SIG-M5 (cell line): ENCODE data around the gene AP1S3.

Source experiments
- DNase-seq: peaks from one replicate; lab custom pipeline; 2025; lab: John Stamatoyannopoulos, UW

AP1S3 gene

DNA sequence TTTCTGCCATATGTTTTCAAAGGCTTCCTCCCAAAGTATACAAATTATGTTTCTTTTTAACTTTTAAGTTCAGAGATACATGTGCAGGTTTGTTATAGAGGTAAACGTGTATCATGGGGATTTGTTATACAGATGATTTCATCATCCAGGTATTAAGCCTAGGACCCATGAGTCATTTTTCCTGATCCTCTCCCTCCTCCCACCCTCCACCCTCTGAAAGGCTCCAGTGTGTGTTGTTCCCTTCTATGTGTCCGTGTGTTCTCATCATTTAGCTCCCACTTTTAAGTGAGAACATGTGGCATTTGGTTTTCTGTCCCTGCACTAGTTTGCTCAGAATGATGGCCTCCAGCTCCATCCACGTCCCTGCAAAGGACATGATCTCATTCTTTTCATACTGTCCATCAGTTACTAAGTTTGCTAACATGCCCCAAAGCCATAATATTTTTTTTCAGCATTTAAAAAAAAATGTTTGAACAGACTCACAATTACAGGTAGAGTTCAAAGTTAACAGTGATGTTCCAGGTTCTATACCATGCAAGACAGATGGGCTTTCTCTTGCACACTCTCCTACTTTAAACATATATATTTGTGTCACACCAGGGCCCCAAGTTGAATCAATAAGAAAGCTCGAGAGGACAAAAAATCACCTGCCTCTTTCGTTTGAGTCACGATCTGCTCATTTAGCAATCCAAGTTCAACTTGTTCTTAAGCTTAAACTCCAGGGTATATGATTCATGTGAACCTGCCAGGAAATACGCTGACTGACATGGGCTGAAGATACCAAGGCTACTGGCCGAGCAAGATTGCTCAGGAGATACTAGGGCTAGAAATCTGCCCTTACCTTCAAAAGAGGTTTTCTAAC is 77.6 kb downstream of the AP1S3 start:
- DNase-seq, result no peak

DNA sequence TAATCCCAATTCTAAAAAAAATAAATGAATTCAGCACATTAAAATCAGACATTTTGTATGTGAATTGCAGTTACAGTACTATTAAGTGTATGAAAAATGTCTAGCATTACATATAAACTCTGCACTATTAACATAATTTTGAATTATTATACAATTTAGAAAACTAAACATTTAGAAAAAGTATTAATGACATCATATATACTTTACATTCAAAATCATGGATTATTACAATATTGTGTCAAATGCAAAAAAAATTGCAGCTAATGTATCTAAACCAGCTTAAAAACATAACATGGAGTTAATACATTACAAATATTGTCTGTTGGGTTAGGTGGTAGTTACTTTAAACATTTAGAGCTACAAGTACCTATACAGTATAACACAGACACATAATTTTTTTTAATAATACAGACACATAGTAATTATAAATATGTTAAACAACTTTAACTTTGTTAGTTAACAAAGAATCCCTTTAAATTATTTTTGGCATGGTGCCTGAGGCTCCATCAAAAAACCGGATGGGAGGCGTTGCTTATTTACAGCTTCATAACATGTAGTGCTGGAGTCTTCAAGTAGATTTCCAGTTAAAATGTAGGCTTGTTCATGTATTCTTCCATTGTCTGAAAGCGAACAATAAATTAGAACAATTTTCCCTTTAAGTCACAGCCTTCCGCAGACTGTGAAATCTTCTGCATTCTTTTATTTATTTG is 79.1 kb downstream of the AP1S3 start:
- DNase-seq, result no peak

DNA sequence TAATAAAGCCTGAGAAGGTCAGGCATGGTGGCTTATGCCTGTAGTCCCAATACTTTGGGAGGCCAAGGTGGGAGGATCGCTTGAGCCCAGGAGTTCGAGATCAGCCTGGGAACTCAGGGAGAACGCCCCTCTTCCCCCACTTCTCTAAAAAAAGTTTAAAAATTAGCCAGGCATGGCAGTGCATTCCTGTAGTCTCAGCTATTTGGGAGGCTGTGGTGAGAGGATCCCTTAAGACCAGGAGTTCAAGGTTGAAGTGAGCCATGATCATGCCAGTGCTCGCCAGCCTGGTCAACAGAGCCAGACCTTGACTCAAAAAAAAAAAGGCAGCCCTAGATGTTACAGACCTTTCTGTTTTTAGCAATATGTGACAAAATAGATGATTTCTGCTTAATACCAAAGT is 83.4 kb downstream of the AP1S3 start:
- DNase-seq, result no peak

DNA sequence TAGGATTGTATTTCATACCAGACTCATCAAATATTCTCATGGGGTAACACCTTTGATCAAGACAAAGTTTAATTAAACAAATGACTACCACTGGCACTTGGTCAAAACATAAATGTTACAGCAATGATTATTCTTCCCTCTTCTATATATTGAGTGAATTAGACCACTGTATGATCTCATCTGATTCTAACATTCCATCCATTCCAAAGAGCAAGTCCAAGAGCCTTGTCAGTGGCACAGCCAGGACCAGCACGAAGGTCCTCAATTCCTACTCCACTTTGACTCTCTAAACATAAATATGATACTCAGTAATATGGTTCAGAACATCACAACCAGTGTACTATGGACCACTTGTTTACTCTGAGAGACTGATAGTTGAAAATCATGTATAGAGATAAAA is 86.4 kb downstream of the AP1S3 start:
- DNase-seq, result no peak

DNA sequence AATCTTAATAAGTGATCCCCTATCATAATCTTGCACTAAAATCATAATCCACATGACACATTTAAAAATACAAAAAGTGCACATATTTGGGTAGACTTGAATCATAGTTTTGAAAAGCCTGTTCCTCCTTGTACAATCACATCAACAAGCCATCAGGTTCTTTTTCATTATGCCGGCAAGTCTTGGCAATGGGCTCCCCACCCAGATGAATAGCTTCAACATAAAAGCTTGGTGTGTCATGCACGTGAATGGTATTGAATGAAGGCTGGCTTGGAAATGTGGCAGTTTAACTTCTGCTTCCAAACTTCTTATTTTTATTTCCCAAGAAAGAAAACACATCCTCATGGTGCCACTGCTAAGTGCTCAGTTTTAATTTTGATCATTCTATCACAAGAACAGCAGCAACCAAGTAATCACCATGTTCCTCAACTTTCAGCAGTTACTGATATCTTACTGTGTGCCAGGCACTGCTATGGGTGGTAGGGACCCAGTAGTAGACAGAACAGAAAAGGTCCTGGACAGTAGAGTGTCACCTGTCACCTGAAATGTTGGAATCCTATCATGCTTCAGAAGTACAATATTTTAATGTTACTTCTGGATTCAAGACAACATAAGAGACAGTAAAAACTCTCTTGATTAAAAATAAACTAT is 89.9 kb downstream of the AP1S3 start:
- DNase-seq, result no peak

DNA sequence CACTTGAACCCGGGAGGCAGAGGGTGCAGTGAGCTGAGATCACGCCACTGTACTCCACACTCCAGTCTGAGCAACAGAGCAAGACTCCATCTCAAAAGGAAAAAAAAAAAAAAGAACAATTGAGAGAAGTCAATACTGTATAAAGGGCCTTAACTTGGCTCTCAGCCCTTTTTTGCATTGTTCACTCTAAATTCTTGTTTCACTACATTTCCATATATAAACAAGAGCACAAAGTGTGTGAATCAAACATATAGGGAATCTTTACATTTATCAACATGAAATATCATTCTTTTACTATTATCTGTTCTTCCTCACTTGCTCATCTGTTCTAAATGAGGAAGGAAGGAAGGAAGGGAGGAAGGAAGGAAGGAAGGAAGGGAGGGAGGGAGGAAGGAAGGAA is 90.8 kb downstream of the AP1S3 start:
- DNase-seq, result no peak

DNA sequence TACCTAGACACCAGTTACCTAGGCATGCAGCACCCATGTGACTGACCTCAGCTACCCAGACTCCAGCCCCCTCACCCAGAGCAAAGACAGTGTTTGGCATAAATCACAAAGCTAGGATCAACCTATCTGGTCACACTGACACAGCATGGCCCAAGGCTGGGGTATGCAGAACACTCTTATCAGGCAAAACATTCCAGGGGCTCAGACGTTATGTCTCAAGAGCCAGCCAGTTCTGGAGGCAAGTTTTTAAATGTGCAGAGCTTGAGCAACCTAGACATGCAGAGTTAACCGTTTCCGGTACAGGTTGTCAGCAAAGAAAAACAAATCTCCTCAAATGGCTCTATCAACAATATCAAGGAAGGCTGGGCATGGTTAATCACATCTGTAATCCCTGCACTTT is 92.8 kb downstream of the AP1S3 start:
- no peak for DNase-seq

DNA sequence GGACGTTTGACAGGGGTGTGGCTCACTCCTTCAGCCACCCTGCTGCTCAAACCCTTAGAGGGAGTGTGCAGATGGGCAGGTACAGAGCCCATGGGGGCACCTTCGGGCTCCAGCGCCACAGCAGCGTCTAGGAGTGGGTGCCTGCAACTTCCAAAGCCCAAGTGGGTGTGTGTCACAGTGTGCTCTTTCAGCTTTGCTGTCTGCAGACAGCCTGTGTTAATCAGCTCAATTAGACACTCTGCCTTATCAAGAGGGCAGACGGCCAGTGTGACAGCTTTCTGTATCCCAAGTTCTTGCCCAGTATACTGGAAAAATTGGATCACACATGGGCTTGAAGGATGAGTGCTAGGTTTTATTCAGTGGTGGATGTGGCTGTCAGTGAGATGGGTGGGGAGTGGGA is 96.7 kb downstream of the AP1S3 start:
- no peak for DNase-seq

DNA sequence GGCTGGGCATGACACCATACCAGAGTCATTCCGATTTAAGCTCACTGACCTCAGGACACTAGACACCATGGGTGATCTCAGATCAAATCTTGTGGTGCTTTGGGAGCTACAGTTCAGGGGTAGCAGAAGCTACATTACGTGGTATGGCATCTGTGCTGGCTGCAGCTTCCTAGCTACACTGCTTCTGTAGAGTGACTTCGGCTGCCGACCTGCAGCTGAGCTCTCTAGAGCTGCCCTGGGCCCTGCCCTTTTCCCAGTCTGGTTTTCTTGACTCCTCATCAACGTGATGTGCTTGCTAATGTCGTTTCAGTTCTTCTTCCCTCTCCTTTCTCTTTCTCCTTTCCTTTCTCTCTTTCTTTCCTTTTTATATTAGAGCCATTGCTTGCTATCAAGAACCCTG is 100.2 kb downstream of the AP1S3 start:
- DNase-seq, result no peak

DNA sequence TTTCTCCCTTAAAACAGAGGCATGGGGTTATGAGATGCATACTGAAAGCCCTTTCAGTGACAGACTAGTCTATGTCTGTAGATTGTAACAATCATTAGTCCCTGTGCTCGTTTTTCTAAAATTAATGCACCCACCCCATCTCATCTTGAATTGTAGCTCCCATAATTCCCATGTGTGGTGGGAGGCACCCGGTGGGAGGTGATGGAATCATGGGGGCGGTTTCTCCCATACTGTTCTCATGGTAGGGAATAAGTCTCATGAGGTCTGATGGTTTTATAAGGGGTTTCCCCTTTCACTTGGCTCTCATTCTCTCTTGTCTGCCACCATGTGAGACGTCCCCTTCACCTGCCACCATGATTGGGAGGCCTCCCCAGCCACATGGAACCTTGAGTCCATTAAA is 100.9 kb downstream of the AP1S3 start:
- no peak for DNase-seq

DNA sequence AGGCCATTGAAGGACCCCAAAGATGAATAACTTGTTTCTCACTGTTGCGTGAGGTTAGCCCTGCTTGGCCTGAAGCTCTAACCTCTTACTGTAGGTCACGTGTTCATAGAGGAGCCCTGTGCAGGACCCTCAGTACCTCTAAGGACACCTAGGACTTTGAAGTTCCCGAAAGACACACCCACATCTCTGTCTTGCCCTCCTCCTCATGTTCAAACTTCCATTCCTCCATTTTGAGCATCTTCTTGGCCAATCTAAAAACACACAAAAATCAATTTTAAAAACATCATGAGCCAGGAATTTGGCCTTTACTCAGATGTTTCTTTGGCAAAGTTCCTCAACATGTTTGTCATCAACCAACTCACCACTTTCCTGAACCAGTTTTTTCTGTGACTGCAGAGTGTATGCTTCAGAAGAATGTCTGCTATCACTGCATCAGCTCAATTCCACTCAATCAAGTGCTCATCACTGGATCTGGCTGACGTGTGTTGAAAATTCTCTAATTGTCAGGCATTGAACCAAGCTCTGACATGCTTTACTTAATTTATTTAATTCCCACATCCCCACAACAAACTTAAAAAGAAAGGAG is 101.6 kb downstream of the AP1S3 start:
- DNase-seq, result no peak

DNA sequence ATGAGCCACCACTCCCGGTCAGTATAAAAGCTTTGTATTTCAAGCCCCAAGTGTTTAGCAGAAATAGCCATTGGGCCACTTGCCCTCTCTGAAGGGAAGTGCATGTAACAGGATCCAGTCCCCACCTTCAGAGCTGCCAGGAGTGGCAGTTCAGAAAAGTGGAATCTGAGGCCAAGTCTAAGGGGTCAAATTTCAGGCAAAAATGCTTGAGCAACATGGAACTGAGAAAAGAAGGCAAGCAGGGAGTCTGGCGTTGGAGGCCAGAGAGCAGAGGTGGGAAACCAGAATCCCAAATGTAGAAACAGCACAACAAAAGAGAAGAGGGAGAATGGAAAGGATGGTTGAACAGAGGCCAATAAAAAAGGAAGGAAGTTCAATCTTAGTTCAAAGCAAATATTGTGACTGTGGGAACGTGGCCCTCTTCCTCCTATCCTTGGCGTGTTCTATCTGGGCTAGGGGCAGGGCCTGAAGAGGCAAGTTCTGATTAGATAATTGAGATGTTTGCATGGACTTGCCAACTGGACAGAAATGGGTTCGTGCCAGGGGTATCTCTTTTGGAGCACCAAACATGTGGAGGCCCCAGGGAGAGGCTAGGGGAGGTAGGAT is 102.2 kb downstream of the AP1S3 start:
- no peak for DNase-seq

DNA sequence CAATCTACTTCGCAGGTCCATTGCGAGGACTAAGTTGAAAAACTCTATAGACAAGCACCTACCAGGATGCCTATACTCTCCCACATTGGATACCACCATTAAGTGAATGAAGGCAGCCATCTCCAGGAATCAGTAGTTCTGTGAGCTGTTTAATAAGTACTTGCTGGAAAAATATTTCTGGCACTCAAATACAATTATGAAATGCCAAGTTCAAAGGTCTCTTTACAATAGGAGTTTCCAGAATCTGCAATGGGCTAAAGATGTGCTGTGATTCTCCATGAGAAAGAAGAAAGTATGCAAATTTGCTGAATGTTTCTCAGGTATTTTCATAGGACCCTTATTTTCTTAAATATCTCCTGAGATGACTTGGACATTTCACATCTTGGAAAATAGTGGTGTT is 103.0 kb downstream of the AP1S3 start:
- no peak for DNase-seq

DNA sequence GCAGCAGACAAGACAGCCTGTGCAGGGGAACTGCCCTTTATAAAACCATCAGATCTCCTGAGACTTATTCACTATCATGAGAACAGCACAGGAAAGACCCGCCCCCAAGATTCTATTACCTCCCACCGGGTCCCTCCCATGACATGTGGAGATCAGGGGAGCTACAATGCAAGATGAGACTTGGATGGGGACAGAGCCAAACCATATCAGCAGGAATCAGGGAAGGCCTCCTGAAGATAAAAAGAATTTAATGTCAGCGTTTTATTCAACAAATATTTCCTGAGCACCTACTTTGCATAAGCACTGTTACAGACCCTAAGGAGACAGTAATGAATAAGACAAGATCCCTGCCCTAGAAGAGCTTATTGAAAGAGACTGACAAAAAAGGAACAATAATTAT is 105.0 kb downstream of the AP1S3 start:
- no peak for DNase-seq

DNA sequence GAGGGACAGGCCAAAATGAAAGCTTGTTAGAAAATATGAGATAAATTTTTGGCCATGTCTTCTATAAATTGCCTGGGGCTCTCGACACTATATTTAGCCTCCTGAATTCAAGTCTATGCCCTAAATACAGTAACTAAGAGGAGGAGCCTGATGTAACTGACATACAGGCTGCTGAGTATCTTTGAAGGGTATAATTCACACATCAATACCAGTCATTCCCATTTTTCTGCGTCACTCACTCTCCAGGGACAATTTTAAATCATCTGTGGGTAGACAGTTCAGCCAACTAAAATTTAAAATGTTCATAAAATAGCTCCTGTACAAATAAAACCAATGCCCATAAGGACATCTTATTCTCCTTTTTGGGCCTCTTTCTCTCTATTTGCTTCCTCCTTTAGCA is 105.9 kb downstream of the AP1S3 start:
- no peak for DNase-seq

DNA sequence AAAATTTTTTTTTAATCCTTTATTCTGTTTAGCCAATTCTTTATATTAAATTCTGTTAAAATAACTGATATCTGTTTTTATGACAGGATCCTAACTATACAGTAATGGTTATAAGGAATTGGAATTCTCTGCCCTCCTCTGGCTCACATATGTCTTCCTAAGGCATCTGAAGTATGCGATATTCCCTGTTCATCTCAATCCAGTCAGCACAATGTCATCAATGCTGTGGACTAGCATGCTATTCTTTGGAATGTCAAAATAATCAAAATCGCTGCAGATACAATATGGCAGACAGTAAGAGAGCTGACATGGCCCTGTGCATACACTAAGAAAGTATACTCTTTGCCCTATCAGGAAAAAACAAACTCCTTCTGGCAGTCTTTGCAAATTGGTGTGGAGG is 107.6 kb downstream of the AP1S3 start:
- DNase-seq, result no peak

DNA sequence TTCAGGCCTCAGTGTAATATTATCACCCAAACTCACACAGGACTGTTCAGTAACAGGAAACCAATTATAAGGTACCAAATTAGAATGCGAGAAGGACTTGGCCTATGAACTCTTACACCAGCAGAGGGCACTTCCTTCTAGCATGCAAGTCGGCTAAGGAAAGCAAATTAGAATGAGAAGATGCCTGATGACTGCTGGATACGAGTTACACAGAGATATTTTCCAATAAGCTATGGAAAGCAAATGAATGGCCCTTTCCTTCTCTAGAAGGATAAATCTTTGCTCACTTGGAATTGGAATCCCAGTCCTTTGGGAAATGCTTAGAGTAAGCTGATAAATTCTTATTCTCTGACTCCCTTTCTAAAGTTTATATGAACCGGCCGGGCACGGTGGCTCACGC is 109.8 kb downstream of the AP1S3 start:
- peak; percentile 39 for DNase-seq

DNA sequence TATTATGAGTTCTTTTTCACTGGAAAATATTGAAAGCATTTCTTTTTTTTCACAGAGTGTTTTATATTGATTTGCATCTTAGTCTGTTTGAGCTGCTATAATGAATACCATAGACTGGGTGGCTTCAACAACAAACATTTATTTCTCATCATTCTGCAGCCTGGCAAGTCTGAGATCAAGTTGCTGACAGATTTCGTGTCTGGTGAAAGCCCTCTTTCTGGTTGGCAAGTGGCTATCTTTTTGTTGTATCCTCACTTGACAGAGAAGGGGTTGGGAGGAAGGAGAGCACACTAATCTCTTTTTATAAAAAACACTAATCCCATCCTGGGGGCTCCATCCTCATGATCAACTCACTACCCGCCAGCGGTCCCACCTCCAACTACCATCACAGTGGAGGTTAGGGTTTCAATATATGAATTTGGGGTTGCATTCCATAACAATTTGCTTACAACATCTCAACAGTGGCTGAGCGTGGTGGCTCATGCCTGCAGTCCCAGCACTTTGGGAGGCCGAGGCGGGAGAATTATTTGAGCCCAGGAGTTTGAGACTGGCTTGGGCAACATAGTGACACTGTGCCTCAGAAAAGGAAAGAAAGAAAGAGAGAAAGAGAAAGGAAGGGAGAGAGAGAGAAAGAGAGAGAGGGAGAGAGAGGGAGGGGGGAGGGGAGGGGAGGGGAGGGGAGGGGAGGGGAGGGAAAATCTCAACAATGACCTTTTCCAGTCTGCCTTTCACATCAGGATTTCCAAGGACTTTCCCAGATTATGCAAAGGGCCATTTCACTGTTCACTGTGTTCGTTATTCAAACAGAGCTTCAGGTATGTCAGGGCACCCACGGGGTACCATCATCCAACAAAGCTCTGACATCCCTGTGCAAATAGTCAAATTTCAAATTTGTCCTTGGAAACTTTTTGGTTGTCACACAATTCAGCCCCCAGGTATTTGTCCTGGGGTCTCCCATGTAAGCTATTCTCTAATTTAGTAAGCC is 111.1 kb downstream of the AP1S3 start:
- no peak for DNase-seq

DNA sequence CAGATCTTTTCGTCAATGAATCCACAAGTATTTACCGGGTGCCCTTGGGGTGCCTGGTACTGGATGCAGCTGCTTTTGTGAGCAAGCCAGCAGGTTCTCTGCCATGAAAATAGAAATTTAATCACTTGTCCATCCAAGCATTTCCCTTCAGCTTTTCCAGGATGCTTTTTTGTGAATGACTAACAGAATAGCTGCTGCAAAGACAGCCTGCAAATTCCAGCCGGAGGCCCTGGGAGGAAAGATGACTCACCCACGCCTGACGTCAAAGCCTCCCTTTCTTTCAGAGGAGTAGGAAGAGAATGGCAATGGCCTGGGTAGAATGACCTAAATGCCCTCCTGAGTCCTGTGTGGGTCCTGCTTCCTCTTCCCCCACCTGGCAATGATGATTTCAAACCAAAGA is 111.9 kb downstream of the AP1S3 start:
- no peak for DNase-seq

DNA sequence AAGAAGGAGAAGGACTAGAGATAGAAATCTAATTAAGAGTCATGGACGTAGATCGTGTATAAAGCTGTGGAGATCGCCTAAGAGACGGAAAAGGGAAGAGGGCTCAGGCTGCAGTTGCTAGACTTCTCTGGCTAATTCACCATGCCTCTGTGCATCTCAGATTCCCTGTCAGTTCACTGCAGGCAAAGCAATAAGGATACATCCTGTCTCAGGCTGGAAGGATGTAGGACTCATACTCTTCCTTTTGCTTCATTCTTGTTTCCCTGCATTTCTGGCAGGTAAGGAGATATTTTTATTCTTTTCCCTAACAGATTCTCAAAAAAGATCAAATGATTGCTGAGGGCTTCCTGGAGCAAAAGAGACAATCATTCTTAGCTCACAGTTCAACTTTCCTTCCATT is 112.5 kb downstream of the AP1S3 start:
- DNase-seq, result no peak

DNA sequence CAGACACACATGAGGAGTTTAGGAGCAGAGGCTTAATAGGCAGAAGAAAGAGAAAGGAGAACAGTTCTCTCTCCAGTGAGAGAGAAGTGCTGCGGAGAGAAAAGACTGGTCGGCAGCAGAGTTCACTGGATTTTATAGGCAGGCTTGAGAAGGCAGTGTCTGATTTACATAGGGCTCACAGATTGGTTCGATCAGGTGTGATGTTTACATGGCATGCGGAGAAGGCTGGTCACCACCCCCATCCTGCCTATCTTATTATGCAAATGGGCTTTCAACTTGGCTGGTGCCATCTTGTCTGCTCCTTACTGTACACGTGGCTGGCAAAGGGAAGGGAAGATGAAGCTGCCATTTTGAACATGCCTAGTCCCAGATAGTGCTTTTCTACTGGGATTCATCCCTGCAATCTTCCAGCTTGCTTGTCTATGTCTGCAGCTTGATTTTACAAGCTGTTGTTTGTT is 113.4 kb downstream of the AP1S3 start:
- DNase-seq, result no peak
